HepG2 (cell line): ENCODE measurements around the gene PSMC3IP. TPM values are rescaled to one million over a fixed set of nuclear protein-coding genes. Genes with fewer than 3 reads are reported as not detected.

Experiments used
- ETV6 ChIP-seq: sonication (generic); formaldehyde crosslinking; conservative IDR thresholded peaks from 2 replicates; pipeline ENCODE4 v1.4.0; 2020; ENCODE audit warnings: missing genetic modification reagents
- KDM3A ChIP-seq: IDR thresholded peaks from 2 replicates; pipeline ENCODE4 v1.6.1; 2018; ENCODE audit warnings: low read depth, missing compliant biosample characterization
- MEIS2 ChIP-seq: sonication (generic); formaldehyde crosslinking; IDR thresholded peaks from 2 replicates; pipeline ENCODE4 v1.9.0; 2021; ENCODE audit warnings: mild to moderate bottlenecking, missing genetic modification reagents
- RORA ChIP-seq: sonication (generic); formaldehyde crosslinking; IDR thresholded peaks from 2 replicates; pipeline ENCODE4 v1.5.0; 2020; ENCODE audit warnings: mild to moderate bottlenecking, missing genetic modification reagents, moderate library complexity
- ZNF460 ChIP-seq: sonication (generic); formaldehyde crosslinking; IDR thresholded peaks from 2 replicates; pipeline ENCODE4 v1.5.1; 2020; ENCODE audit warnings: missing genetic modification reagents, mild to moderate bottlenecking, borderline replicate concordance
- ZNF547 ChIP-seq: sonication (generic); formaldehyde crosslinking; IDR thresholded peaks from 2 replicates; pipeline ENCODE4 v1.5.1; 2020; ENCODE audit warnings: mild to moderate bottlenecking, missing genetic modification reagents
- ZNF549 ChIP-seq: sonication (generic); formaldehyde crosslinking; IDR thresholded peaks from 2 replicates; pipeline ENCODE4 v1.5.0; 2020; ENCODE audit warnings: missing genetic modification reagents
- ZNF737 ChIP-seq: sonication (generic); formaldehyde crosslinking; IDR thresholded peaks from 2 replicates; pipeline ENCODE4 v1.5.0; 2020; ENCODE audit warnings: missing genetic modification reagents, mild to moderate bottlenecking, borderline replicate concordance
- polyA plus RNA-seq, 8 experiments: library from polyadenylated mRNA; depleted of rRNA in 3 of 8; stranded (reverse) in 7 of 8; unstranded in 1 of 8; fragments of >200 nt; fragmentation: Illumina TruSeq in 4 of 8; extraction: Trizol in 4 of 8; gene quantifications; 2 replicates each; pipeline versions ENCODE4 v1.2.1 to v1.2.3, GENCODE V29; 2011 to 2016; ENCODE audit warnings: low read depth in 4 of 8, missing spikeins in 1 of 8, mixed read lengths in 1 of 8; ENCODE audit not compliant: insufficient read depth in 1 of 8
- total RNA-seq, 5 experiments: library from RNA; depleted of rRNA; stranded (reverse); fragments of >200 nt; fragmentation: Illumina TruSeq; extraction: Trizol; gene quantifications; 2 replicates each; pipeline ENCODE4 v1.2.3, GENCODE V29; 2016; ENCODE audit warnings: low read depth in 1 of 5
- TF ChIP-seq, protein P1 (sequence below): sonication (generic); formaldehyde crosslinking; IDR thresholded peaks from 2 replicates; pipeline ENCODE4 v1.5.1; 2020; ENCODE audit warnings: mild to moderate bottlenecking, missing genetic modification reagents, borderline replicate concordance
- TF ChIP-seq, protein P2 (sequence below): sonication (generic); formaldehyde crosslinking; IDR thresholded peaks from 2 replicates; pipeline ENCODE4 v1.5.0; 2020; ENCODE audit warnings: mild to moderate bottlenecking, missing genetic modification reagents
- TF ChIP-seq, protein P3 (sequence below): sonication (generic); formaldehyde crosslinking; IDR thresholded peaks from 2 replicates; pipeline ENCODE4 v1.8.1; 2023; ENCODE audit warnings: mild to moderate bottlenecking, missing genetic modification reagents, borderline replicate concordance
- TF ChIP-seq, protein P4 (sequence below): sonication (generic); formaldehyde crosslinking; IDR thresholded peaks from 2 replicates; pipeline ENCODE4 v1.5.0; 2020; ENCODE audit warnings: missing genetic modification reagents
- TF ChIP-seq, protein P5 (sequence below): sonication (generic); formaldehyde crosslinking; IDR thresholded peaks from 2 replicates; pipeline ENCODE4 v1.5.0; 2020; ENCODE audit warnings: mild to moderate bottlenecking, missing genetic modification reagents
- TF ChIP-seq, protein P6 (sequence below): sonication (generic); formaldehyde crosslinking; conservative IDR thresholded peaks from 2 replicates; pipeline ENCODE4 v1.8.0; 2022; ENCODE audit warnings: mild to moderate bottlenecking, moderate library complexity, missing genetic modification reagents

Gene PSMC3IP
- total and polyA plus RNA-seq, 2 of the 13 experiments (the other 11 are each of a cell fraction or from before 2014, with no cell fraction given) = 6.5 to 22.4 TPM

DNA sequence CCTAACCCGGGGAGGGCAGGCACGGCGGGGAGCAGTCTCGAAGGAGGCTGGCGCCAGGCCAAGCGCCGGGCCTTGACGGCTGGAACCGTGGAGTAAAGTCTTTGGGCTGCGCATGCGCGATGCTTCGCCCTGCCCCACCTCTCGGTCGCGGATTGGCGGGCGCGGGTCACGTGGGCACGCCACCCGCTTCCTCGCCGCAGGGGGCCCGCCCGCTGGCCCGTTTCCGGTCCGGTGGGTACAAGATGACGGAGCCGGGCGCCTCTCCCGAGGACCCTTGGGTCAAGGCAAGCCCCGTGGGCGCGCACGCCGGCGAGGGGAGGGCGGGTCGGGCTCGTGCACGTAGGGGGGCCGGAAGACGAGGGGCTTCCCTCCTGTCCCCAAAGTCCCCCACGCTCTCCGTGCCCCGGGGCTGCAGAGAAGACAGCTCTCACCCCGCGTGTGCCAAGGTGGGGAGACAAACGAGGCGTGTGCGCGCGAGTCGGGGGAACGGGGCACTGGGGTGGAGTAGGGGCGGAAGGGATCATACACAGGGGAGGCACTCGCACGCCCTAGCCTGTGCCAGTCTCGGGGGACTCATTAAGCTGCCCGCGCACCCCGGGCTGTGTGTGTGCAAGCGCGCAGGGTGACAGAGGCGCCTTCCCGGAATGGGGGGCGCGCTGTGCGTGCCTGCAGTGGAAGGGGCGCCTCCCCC, 10.5 kb downstream of the PSMC3IP start, which contains the start of gene MLX (continued):
- TF ChIP-seq, protein P1, sequence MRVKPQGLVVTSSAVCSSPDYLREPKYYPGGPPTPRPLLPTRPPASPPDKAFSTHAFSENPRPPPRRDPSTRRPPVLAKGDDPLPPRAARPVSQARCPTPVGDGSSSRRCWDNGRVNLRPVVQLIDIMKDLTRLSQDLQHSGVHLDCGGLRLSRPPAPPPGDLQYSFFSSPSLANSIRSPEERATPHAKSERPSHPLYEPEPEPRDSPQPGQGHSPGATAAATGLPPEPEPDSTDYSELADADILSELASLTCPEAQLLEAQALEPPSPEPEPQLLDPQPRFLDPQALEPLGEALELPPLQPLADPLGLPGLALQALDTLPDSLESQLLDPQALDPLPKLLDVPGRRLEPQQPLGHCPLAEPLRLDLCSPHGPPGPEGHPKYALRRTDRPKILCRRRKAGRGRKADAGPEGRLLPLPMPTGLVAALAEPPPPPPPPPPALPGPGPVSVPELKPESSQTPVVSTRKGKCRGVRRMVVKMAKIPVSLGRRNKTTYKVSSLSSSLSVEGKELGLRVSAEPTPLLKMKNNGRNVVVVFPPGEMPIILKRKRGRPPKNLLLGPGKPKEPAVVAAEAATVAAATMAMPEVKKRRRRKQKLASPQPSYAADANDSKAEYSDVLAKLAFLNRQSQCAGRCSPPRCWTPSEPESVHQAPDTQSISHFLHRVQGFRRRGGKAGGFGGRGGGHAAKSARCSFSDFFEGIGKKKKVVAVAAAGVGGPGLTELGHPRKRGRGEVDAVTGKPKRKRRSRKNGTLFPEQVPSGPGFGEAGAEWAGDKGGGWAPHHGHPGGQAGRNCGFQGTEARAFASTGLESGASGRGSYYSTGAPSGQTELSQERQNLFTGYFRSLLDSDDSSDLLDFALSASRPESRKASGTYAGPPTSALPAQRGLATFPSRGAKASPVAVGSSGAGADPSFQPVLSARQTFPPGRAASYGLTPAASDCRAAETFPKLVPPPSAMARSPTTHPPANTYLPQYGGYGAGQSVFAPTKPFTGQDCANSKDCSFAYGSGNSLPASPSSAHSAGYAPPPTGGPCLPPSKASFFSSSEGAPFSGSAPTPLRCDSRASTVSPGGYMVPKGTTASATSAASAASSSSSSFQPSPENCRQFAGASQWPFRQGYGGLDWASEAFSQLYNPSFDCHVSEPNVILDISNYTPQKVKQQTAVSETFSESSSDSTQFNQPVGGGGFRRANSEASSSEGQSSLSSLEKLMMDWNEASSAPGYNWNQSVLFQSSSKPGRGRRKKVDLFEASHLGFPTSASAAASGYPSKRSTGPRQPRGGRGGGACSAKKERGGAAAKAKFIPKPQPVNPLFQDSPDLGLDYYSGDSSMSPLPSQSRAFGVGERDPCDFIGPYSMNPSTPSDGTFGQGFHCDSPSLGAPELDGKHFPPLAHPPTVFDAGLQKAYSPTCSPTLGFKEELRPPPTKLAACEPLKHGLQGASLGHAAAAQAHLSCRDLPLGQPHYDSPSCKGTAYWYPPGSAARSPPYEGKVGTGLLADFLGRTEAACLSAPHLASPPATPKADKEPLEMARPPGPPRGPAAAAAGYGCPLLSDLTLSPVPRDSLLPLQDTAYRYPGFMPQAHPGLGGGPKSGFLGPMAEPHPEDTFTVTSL (CRISPR knock-in tag) = no peak; the same call in 1 of the 2 replicates
- TF ChIP-seq, protein P2, sequence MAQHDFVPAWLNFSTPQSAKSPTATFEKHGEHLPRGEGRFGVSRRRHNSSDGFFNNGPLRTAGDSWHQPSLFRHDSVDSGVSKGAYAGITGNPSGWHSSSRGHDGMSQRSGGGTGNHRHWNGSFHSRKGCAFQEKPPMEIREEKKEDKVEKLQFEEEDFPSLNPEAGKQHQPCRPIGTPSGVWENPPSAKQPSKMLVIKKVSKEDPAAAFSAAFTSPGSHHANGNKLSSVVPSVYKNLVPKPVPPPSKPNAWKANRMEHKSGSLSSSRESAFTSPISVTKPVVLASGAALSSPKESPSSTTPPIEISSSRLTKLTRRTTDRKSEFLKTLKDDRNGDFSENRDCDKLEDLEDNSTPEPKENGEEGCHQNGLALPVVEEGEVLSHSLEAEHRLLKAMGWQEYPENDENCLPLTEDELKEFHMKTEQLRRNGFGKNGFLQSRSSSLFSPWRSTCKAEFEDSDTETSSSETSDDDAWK (CRISPR knock-in tag) = no peak
- TF ChIP-seq, protein P3, sequence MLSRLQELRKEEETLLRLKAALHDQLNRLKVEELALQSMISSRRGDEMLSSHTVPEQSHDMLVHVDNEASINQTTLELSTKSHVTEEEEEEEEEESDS (CRISPR knock-in tag) = peak; percentile 85; the same call in 1 of the 2 replicates
- TF ChIP-seq, protein P4, sequence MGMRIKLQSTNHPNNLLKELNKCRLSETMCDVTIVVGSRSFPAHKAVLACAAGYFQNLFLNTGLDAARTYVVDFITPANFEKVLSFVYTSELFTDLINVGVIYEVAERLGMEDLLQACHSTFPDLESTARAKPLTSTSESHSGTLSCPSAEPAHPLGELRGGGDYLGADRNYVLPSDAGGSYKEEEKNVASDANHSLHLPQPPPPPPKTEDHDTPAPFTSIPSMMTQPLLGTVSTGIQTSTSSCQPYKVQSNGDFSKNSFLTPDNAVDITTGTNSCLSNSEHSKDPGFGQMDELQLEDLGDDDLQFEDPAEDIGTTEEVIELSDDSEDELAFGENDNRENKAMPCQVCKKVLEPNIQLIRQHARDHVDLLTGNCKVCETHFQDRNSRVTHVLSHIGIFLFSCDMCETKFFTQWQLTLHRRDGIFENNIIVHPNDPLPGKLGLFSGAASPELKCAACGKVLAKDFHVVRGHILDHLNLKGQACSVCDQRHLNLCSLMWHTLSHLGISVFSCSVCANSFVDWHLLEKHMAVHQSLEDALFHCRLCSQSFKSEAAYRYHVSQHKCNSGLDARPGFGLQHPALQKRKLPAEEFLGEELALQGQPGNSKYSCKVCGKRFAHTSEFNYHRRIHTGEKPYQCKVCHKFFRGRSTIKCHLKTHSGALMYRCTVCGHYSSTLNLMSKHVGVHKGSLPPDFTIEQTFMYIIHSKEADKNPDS (CRISPR knock-in tag) = peak; percentile 91; the same call in 1 of the 2 replicates
- TF ChIP-seq ETV6 (CRISPR knock-in tag) (peak; percentile 85; the same call in 1 of the 2 replicates), RORA (CRISPR knock-in tag) (no peak), ZNF549 (CRISPR knock-in tag) (no peak; the same call in 1 of the 2 replicates), ZNF547 (CRISPR knock-in tag) (peak; percentile 37), KDM3A (peak; percentile 17; the same call in 1 of the 2 replicates), MEIS2 (CRISPR knock-in tag) (peak; percentile 48; the same call in 1 of the 2 replicates), ZNF737 (CRISPR knock-in tag) (peak; percentile 4; the same call in 1 of the 2 replicates), ZNF460 (CRISPR knock-in tag) (no peak)
- TF ChIP-seq, protein P5, sequence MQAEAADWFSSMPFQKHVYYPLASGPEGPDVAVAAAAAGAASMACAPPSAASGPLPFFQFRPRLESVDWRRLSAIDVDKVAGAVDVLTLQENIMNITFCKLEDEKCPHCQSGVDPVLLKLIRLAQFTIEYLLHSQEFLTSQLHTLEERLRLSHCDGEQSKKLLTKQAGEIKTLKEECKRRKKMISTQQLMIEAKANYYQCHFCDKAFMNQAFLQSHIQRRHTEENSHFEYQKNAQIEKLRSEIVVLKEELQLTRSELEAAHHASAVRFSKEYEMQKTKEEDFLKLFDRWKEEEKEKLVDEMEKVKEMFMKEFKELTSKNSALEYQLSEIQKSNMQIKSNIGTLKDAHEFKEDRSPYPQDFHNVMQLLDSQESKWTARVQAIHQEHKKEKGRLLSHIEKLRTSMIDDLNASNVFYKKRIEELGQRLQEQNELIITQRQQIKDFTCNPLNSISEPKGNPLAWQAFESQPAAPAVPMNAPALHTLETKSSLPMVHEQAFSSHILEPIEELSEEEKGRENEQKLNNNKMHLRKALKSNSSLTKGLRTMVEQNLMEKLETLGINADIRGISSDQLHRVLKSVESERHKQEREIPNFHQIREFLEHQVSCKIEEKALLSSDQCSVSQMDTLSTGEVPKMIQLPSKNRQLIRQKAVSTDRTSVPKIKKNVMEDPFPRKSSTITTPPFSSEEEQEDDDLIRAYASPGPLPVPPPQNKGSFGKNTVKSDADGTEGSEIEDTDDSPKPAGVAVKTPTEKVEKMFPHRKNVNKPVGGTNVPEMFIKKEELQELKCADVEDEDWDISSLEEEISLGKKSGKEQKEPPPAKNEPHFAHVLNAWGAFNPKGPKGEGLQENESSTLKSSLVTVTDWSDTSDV = no peak
- TF ChIP-seq, protein P6, sequence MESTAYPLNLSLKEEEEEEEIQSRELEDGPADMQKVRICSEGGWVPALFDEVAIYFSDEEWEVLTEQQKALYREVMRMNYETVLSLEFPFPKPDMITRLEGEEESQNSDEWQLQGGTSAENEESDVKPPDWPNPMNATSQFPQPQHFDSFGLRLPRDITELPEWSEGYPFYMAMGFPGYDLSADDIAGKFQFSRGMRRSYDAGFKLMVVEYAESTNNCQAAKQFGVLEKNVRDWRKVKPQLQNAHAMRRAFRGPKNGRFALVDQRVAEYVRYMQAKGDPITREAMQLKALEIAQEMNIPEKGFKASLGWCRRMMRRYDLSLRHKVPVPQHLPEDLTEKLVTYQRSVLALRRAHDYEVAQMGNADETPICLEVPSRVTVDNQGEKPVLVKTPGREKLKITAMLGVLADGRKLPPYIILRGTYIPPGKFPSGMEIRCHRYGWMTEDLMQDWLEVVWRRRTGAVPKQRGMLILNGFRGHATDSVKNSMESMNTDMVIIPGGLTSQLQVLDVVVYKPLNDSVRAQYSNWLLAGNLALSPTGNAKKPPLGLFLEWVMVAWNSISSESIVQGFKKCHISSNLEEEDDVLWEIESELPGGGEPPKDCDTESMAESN (CRISPR knock-in tag) = peak; percentile 82
